ENCODE measurements around the gene PRKAR2B. TPM values are rescaled to one million over a fixed set of nuclear protein-coding genes. Genes with fewer than 3 reads are reported as not detected.

PRKAR2B gene
- total and polyA plus RNA-seq, 2 experiments from 2014 or later, result 48.8 to 50.6 TPM

GRCh38 chr7:107069457-107069856, 25.0 kb downstream of the PRKAR2B start (continued):
- no peak for TF ChIP-seq ZNF114 (CRISPR knock-in tag; IDR thresholded peaks at IDR 0.05)
- no peak for TF ChIP-seq REST (IDR thresholded peaks at IDR 0.05; ENCODE audit: unreplicated experiment)
- TF ChIP-seq JUNB (IDR thresholded peaks at IDR 0.05; ENCODE audit: unreplicated experiment), result no peak
- TF ChIP-seq CTCF (conservative IDR thresholded peaks at IDR 0.05; ENCODE audit: low read depth in 2 of 2), result no peak
- TF ChIP-seq NANOG (IDR thresholded peaks at IDR 0.05; ENCODE audit: borderline replicate concordance), result no peak
- TF ChIP-seq STAT1 (IDR thresholded peaks at IDR 0.05; ENCODE audit: unreplicated experiment), result no peak
- no peak for TF ChIP-seq EZH2phosphoT487 (IDR thresholded peaks at IDR 0.05; ENCODE audit: unreplicated experiment)

- no peaks in the 10 kb centered on the region for H3K9me2 ChIP-seq (ENCODE audit: insufficient read depth)
- no peak overlapping the region for H3K4me3 ChIP-seq
- peaks cover 39% of the 10 kb centered on the region for H3K79me2 ChIP-seq (replicated peaks; ENCODE audit: insufficient read depth)
- no peaks in the 10 kb centered on the region; the same call in 2 of the 3 replicates for H3K36me3 Mint-ChIP-seq (ENCODE audit: low read depth)
- H3K27ac ChIP-seq (ENCODE audit: low read depth), result no peak overlapping the region
- H3K27me3 ChIP-seq (ENCODE audit: insufficient read depth), result no peaks in the 10 kb centered on the region
- H3F3A ChIP-seq (replicated peaks; ENCODE audit: low read depth), result no peaks in the 10 kb centered on the region
- H2AFZ ChIP-seq, result no peak overlapping the region
- peaks cover 18% of the 10 kb centered on the region for H3K4me1 ChIP-seq (ENCODE audit: insufficient read depth)
- DNase-seq (ENCODE audit: low spot score) (no peak), ATAC-seq (no peak)
- no peaks in the 10 kb centered on the region for H3K36me3 ChIP-seq (ENCODE audit: insufficient read depth)
- no peaks in the 10 kb centered on the region for H4K20me1 ChIP-seq (replicated peaks; ENCODE audit: insufficient read depth)
- H3K4me3 Mint-ChIP-seq, result no peak overlapping the region
- no peak overlapping the region for H3K4me2 ChIP-seq
- H3K27ac Mint-ChIP-seq, result no peak overlapping the region
- peaks cover 2% of the 10 kb centered on the region for H3K27me3 Mint-ChIP-seq (ENCODE audit: insufficient read depth, low read depth, poor library complexity)
- no peaks in the 10 kb centered on the region for H3K9me3 Mint-ChIP-seq
- H3K4me1 Mint-ChIP-seq, result peaks cover 21% of the 10 kb centered on the region
- TF ChIP-seq STAT1 (IDR thresholded peaks at IDR 0.05; ENCODE audit: unreplicated experiment) (no peak), EZH2 (IDR thresholded peaks at IDR 0.05; ENCODE audit: low read depth, unreplicated experiment) (no peak), POLR2AphosphoS5 (IDR thresholded peaks at IDR 0.05; ENCODE audit: low read depth) (no peak), ETS1 (IDR thresholded peaks at IDR 0.05) (no peak), REST (IDR thresholded peaks at IDR 0.05; ENCODE audit: unreplicated experiment) (no peak)
These were observed 26.2 kb downstream of the PRKAR2B start for GRCh38 chr7:107070710-107071109.

All from GM23338 (cell line).